ENCODE data around the gene CHIC2.

The CHIC2 gene

GRCh38 chr4:54011201-54011600 is 53.2 kb downstream of the CHIC2 start:
- DNase-seq (ENCODE audit: low read depth, low spot score) = no peak

- no peak for DNase-seq (ENCODE audit: low read depth, low spot score)
These were observed 57.6 kb downstream of the CHIC2 start for GRCh38 chr4:54006755-54007154.

DNA sequence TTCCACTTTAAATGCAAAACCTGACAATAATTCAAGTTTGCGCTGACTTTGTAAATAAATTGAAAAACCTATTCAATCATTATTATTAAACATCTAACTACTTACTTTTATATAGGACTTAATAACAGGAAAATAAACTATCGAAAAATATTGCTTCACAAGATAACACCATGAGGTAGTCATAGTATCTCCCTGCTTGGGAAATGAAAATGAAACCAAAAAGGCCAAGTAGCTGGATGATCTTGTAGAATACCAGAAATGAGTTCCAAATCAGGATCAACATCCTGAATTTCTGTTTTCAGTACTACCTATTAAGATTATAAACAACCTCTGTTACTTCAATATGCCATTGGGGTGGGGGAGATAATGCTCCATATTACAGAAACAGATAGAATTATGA is 58.9 kb downstream of the CHIC2 start:
- DNase-seq (ENCODE audit: low read depth, low spot score) = no peak

DNA sequence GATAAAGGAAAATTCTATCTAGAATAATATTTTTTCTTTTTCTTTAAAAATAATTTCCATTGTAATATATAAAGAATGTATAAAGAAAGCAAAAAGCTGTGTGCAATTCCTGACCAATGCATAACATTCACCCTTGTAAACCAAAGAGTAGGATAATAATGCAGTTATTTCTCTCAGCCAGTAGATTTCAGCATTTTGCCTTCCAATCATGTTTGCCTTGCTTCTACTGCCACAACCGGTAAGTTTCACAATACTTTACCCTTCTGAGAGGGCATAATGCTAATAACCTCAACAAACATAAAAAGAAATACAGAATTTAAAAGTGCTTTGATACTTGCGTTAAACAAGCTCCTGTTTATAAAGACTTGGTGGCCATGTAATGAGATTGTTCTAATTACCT is 59.9 kb downstream of the CHIC2 start:
- DNase-seq (ENCODE audit: low read depth, low spot score) = no peak

GRCh38 chr4:54001668-54002365 is 62.6 kb downstream of the CHIC2 start:
- no peak for DNase-seq (ENCODE audit: low read depth, low spot score)

DNA sequence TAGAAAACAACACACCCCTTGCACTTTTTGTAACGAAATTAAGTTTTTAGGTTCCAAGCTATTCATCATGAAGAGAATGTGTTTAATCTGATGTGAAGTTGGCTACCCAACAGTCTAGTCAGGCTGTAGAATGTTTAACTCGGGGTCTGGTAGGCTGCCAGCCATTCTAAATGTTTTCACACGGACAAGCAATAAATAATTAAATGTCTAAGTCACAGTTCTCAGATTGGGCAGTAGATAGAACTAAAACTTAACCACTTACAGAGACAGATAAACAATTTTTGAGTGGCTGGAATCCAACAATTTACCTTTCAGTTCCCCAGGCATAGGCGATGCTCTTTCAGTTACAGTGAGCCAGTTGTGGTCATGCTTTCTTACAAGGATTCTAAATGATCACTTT is 66.5 kb downstream of the CHIC2 start:
- DNase-seq (ENCODE audit: low read depth, low spot score) = no peak

- no peak for DNase-seq (ENCODE audit: low read depth, low spot score)
These were observed 69.9 kb downstream of the CHIC2 start for GRCh38 chr4:53994382-53995102.

- no peak for DNase-seq (ENCODE audit: low read depth, low spot score)
These were observed 71.6 kb downstream of the CHIC2 start for GRCh38 chr4:53992785-53993184.

- no peak for DNase-seq (ENCODE audit: low read depth, low spot score)
These were observed 72.6 kb downstream of the CHIC2 start for GRCh38 chr4:53991821-53992220.

DNA sequence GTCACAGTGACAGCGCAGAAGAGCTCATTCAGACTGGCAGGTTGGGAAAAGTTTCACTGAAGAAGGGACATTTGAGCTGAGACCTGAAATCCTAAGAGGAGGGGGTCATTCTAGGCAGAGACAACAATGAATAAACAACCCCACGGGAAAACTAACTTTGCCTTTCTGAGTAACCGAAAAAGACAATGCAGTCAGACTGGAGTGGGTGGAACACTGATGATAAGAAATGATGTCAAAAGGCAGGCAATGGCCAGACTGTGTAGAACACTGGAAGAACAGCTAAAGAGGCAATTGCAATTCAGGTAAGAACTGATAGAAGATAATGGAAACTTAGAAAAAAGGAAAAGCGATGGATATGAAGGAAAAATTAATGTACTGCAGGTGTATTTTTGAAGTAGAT is 73.8 kb downstream of the CHIC2 start:
- no peak for DNase-seq (ENCODE audit: low read depth, low spot score)

DNA sequence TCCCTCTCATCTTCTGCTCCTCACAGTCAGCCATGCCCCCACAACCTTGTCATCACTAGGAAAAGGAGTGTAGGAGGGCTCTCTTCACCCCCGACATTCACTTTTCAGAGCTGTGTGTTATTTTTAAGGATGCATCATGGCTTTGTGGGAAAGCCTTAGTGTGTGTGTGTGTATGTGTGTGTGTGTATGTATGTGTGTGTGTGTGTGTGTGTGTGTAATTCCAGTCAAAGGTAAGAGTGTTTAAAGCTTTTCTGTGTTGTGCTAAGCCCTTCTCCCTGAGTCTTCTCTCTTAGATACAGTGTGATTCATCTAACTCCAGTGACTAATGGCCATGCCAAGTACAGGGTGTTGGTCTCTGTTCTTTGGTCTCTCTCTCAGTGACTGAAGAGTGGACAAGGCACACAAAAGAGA is 76.6 kb downstream of the CHIC2 start:
- DNase-seq (ENCODE audit: low read depth, low spot score) = no peak

DNA sequence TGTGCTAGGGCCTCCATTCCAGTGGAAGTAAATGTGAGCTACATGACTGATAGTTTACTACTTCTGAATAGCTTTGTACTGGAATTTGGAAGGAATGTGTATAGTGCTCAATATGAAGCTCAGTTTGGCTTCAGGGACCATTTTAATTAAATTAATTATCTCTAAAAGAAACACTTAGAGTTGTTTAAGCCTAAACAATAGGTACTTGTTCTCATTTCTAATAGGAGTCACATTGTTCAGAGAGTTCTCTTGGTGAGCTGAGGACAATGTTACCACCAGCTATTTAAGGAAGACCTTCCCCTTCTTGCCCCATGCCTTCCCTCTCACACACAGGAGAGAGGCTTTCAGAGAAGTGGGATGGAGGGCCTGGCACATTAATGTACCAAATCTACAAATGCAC is 78.3 kb downstream of the CHIC2 start:
- DNase-seq (ENCODE audit: low read depth, low spot score) = no peak

DNA sequence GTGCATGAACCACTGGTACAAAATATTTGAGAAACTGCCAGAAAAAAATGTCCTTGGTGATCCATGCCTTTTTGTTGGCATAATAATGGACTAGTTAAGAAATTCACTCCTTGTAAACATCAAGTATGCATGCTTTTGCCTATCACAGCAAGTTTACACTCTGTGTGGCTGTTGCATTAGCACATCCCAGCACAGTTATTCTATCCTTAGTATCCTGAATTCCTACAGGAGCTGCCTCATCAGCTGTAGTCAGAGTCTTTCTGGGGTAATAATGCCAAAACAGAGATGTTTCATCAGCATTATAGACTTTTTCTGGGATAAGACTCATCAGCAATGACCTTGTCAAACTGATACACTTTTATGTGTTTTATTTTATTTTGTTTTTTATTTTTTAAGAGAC is 82.8 kb downstream of the CHIC2 start:
- DNase-seq (ENCODE audit: low read depth, low spot score) = no peak

DNA sequence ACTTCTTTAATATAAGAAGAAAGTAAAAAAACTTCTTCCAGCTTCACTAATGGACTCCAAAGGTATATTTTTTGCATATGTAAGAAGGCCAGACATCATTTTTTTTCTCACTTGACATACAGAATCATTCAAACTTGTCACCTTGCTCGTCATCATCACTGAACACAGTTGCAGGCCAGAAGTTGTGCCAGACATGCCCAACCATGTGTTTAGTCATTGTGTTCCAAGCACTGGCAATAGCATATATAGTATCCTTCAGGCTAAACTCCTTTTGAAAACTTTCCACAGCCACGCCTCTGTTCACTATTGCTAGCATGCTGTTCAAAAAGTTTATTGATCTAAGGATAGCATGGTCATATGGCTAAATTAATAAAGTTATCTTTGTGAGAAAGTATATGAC is 83.3 kb downstream of the CHIC2 start:
- DNase-seq (ENCODE audit: low read depth, low spot score) = no peak

DNA sequence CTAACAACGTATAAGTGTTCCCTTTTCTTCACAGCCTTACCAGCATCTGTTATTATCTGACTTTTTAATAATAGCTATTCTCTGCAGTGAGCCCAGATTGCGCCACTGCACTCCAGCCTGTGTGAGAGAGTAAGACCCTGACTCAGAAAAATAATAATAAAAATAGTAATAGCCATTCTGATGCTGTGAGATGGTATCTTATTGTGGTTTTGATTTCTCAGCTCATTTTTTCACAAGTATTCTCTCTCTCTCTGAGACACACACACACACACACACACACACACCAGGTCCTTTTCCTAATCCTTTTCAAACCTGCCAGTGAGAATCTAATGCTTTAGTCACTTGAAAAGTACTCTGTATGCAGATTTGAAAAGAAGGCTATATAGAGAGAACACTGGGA is 89.8 kb downstream of the CHIC2 start:
- DNase-seq (ENCODE audit: low read depth, low spot score) = no peak

- DNase-seq (ENCODE audit: low read depth, low spot score) = no peak
These were observed 96.4 kb downstream of the CHIC2 start for GRCh38 chr4:53967986-53968385.

- no peak for DNase-seq (ENCODE audit: low read depth, low spot score)
These were observed 100.6 kb downstream of the CHIC2 start for GRCh38 chr4:53963781-53964180.

- DNase-seq (ENCODE audit: low read depth, low spot score) = no peak
These were observed 101.1 kb downstream of the CHIC2 start for GRCh38 chr4:53963336-53963735.

DNA sequence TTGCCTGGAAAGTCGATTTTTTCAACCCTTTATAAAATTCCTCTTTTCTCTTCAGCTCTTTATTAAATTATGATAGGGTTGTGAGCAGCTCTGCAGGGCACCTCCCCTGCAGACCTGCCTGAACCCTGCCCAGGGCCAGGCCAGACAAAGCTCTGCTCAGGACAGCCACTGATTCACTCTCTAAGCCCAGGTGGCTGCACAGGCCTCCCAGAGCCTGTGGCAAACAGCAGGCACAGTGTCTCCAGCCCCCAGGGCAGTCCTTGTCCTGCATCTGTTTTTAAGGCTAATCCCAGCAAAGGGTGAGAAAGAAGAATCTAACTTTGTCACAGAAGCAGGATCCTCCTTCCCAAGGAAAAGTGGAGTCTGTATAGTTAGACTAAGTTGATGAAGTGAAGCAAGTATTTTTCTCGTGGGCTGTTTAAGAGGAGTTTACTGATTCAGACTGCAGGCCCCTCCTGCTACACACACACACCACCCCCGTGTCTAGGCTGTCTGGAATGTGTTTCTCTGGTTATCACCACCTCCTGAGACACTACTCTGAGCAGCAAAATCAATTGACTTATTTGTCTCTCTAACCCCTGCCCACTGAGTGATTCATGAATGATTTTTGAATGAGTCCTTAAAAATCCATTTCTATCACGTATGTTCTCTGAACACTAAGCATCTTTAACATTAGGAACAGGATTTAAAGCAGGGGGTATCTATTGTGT is 101.7 kb downstream of the CHIC2 start:
- no peak for DNase-seq (ENCODE audit: low read depth, low spot score)

DNA sequence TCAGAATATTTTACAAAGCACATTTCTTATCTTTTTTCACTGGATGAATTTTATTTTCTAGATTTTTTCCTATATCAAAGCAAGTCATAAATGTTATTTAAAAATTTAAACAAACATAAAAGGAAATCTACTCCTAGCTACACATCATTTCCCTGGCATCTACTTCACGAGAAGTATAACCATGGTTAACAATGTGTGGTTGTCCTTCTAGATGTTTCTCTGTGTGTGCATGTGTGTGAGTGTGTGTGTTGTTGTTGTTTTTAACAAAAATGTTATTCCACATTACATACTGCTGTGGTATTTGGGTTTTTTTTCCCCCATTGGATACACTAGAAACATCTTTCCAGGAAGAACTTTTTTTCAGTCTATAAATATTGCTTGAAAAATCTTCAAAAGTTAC is 103.1 kb downstream of the CHIC2 start:
- DNase-seq (ENCODE audit: low read depth, low spot score) = no peak

DNA sequence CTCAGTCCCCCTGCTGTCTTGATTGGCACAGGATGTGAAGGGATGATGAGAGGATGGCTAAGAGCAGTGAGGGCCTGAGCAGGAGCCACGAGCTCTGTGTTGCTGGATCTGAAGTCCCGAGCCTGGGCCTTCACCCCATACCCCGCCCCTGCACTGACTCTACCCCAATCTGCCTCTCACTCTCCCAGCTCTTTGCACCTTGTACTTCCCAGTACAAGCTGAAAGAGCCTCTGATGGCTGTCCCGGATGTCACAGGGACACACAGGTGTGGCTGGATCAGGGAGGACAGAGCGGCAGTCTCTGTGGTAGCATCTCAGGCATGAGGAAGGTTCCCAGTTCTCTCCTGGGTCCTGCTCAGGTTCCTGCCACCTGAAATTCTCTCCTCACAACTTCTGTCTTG is 103.6 kb downstream of the CHIC2 start:
- no peak for DNase-seq (ENCODE audit: low read depth, low spot score)

Data from activated naive CD8-positive, alpha-beta T cell treated with anti-CD3 and anti-CD28 coated beads, Interleukin-2, amount 50 U/mL, for 16 hours (primary cell).